Endothelial cell of umbilical vein (primary cell): ENCODE data around the gene SNX19.

Experiments used
- CTCF ChIP-seq, 2 donors: IDR thresholded peaks; 1 replicate in 1 of 2; 2 replicates in 1 of 2; pipeline ENCODE4 v1.5.1; 2011; ENCODE audit warnings: low read length in 2 of 2, mild to moderate bottlenecking in 2 of 2, moderate library complexity in 2 of 2, control low read depth in 1 of 2, inconsistent platforms in 1 of 2, low read depth in 1 of 2; ENCODE audit not compliant: insufficient read depth in 1 of 2; ENCODE audit errors: extremely low read depth in 1 of 2
- POLR2AphosphoS5 ChIP-seq: IDR thresholded peaks from 2 replicates; pipeline ENCODE4 v1.6.1; 2012; ENCODE audit warnings: low read depth, mild to moderate bottlenecking, control low read depth, low read length, moderate library complexity; ENCODE audit not compliant: insufficient read depth

DNA sequence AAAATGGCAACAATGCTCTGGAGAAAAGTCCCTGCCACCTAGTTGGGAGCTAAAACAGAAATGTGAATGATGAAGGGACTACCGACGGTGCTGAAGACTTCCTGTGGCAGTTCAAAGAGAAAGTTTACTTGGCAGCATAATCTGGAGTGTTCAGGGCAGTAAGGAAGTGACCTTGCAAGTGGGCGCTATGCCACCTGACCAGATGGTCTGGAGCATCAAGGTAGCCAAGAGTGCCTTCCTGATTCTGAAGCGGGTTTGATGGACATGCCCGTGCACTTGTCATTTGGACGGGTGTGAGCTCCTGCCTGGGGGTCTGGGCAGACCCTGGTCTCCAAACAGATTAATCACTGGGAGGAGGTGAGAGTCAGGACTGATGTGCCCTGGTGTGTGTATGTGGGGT is 1.8 kb upstream of the SNX19 start:
- TF ChIP-seq CTCF (IDR thresholded peaks at IDR 0.05; ENCODE audit: extremely low read depth in 1 of 2, insufficient read depth in 1 of 2, low read depth in 1 of 2, low read length in 2 of 2) (no peak), POLR2AphosphoS5 (no peak)
